Activated T-helper 1 cell treated with anti-CD3 and anti-CD28 coated beads, Interleukin-2, amount 50 U/mL, for 16 hours (primary cell): ENCODE data around the gene SGK1.

ENCODE experiments used
- DNase-seq, 2 donors: peaks; one replicate each; pipeline ENCODE4 v3.0.0-alpha.2; 2020; ENCODE audit warnings: low read depth in 1 of 2, low spot score in 1 of 2

SGK1 gene

GRCh38 chr6:134317471-134318131 is at the start of gene SGK1:
Gene SGK1 (minus strand): TSS chr6:134318112. CDS start chr6:134317460, 652 bp downstream.
- DNase-seq: no peak

DNA sequence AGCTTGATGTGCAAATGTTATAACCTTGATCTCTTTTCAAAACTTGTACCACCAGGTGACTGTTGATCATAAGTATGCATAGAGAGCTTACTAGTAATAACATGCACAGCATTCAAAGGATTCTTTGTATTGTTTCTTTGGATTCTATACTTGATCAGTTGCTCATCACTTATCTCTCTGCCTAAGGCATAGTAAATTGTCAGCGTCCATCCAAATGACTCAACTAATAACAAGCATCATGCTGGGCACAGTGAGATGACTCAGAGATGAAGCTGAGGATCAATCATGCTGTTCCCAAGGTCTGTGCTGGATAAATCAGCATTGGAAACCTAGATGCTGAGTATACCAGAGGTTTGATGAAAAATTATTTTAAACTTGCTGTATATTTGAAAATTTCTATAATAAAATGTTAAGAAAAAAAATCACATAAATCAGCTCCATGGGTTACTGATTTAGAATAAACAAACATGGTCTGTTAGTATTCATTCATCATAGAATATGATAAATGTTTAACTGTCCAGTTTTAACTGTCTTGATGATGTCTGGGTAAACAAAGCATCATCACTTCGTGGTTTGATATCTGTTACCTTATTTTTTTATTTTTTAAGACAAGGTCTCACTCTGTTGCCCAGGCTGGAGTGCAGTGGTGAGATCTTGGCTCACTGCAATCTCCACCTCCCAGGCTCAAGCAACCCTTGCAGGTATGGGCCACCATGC is 45.6 kb upstream of the SGK1 start:
- no peak for DNase-seq

- DNase-seq: no peak
Observed at GRCh38 chr6:134361011-134361410, 43.1 kb upstream of the SGK1 start.

GRCh38 chr6:134359302-134359701 is 41.4 kb upstream of the SGK1 start:
- no peak for DNase-seq

DNA sequence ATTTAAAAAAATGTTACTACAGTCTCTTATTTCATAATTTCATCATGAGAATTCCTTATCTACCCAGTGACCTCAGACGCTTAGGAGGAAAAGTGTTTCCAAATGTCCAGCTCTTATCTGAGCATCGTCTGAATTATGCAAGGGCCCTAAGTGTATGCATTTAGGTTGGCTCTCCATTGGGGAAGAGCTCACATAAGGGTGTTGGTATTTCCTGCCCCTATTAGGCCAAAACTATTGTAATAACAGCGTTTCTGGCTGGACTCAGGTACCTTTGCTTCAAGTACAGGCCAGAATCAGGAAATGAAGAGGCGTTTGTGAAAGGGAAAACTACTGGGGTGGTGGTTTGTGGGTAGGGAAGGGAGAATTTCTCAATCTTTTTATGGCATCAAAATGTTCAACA is 40.4 kb upstream of the SGK1 start:
- no peak for DNase-seq

DNA sequence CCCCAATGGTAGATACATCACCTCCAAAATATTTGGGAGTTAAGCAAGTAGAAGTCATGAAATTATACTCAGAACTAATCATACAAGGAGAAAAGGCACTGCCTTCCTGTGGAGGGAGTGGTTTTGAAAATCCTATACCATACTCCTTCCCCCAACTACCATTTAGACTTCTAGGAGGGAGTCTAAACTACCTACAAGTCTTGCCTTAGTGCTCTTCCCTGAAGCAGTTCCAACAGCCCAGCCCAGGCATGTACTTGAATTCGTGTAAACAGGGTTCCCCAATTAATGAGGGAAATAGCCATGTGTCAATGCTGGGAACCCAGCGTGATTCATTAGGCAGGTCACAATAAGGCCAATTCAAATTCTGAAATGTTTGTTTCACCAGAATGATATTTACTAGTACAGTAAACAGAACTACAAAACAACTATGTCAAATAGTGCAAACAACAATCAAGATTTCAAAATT is 39.1 kb upstream of the SGK1 start:
- no peak for DNase-seq

DNA sequence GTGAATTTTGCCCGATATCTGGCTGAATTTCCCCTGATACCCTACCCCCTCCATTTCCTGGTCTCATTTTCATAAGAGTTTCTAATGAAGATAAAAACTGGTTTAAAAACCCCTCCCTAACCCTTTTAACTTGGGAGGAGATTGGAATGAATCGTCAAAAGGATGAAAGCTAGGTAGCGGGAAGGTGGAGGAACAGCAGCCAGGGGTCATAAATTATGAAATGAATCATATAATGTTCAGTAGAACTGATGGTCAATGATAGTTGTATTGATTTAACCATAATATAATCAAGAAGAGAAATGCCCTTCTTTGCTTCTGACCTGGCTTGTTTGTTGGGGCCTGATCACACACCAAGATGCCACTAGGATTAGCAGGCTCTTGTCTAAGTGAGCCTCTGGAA is 38.5 kb upstream of the SGK1 start:
- no peak for DNase-seq

GRCh38 chr6:134352786-134353480 is 35.0 kb upstream of the SGK1 start:
- no peak for DNase-seq

GRCh38 chr6:134351615-134352474 is 33.9 kb upstream of the SGK1 start:
- no peak for DNase-seq

DNA sequence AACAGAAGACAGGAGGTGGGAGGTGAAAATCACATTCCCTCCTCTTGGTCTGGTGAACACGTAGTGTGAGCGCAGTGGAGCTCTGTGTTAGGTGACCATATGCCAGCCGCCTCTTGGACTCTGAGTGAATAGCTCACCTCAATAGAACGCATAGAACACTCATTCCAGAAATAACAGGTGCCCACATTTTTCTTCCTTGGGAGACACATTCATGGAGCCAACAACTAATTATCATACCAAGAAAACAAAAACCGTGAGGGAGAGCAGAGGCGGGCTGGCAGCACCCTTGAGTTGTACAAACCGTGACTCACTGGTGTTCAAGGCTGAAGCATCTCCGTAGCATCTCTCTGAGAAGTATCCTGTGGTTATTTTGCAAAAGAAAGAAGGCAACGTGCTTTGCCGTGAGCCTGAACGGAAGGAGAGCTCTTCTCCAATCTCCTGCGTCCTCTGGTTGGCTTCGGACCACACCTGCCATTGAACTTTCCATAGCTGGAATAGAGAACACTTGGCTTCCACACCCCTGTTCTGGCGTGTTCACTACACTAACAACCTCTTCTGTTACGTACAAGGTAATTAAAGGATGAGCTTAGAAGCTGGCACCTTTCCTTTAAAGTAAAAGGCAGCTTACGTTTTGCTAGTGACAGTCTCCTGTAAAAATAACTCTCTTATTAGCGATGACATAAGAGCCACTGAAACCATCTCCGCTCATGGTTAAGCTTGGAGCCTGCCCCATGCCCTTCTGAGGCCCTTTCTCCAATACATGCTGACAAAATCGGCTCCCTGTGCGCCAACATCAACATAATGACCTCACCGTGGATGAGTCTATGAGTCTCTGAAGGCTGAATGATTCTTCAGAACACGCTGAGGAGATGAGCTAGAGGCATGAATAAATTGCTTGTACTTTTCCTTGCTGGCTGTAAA is 30.2 kb upstream of the SGK1 start:
- no peak for DNase-seq

DNA sequence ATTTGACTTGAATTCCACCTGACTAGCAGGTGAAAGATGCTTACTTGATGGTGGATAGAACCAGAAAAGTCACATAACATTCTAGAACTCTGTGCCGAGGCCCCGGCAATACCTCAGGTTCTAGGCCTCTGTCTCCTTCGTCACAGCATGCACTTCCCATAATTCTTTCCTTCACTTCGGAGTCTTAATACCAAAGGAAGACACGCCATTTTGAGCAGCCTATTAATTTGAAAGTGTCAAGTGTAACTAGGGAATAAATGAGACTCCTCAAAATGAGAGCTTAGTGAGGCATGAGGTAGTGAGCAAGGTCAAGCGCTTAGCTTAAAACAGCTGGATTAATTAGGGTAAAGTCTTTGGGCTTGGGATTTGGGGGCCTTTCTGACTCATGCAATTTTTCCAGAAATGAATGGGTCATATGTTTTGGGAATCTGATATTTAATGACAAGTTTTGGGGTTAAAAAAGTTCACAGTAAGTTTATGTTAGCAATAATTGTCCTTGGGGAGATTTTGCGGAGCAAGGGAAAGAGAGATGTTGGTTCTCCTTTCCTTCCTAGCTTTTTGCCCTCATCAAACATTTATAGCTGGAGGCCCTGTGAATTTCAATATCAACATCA is 29.1 kb upstream of the SGK1 start:
- no peak for DNase-seq

GRCh38 chr6:134345789-134346188 is 27.9 kb upstream of the SGK1 start:
- no peak for DNase-seq

- DNase-seq: no peak
Observed at GRCh38 chr6:134343066-134343465, 25.2 kb upstream of the SGK1 start.

DNA sequence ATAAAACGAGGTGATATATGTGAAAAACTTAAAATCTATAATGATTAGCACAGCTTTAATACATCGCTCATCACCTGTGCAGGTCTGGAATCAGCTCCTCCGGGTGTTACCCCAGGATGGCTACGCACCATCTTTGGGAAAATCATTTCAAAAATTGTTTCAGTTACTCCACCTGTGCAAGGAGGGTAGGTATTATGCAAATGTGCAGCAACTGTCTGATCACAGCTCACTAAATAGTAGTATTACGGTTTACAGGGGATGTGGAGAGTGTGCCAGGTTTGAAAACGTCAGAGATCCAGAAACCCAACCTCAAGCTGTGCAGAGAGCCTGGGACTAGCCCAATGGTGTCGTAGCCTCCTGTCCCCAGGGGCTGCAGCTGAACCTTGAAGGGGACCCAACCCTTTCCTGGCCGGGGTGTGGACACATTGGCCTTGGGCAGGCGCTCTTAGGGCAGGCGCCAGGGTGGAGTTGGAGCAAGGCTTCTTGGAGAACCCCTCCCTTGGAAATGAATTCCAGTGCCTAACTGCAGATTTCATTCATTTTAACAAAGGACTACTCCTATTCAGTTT is 24.2 kb upstream of the SGK1 start:
- no peak for DNase-seq

- no peak for DNase-seq
Observed at GRCh38 chr6:134340179-134340975, 22.5 kb upstream of the SGK1 start.

GRCh38 chr6:134339216-134339615 is 21.3 kb upstream of the SGK1 start:
- no peak for DNase-seq

DNA sequence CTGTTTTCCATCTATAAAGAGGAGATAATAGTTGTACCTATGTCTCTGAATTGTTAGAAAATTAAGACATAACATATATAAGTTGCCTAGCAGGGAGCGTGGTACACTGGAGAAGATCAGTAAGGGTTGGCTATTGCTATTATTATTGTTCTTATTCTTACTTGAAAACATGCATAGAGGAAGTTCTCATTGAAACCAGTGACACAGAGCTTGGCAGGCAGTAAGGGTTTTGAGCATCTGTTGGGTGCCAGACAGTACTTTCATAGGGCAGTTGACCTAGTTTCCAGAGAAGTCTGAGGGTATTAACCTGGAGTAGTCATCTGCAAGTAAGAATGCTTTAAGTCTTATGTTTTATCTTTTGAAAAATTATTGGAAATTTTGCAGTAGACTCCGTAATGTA is 13.3 kb upstream of the SGK1 start:
- no peak for DNase-seq

DNA sequence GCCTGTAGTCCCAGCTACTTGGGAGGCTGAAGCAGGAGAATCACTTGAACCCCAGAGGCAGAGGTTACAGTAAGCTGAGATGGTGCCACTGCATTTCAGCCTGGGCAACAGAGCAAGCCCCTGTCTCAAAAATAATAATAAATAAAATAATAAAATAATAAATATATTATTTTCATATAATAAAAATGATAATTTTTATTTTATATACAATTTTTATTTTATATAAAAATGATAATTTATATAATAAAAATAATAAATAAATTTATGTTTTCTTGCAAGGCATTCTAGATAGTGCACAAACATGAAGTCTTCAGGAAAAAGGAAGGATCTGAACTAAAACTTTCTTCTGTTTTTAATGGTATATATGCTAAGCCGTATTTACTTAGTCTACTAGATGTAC is 12.6 kb upstream of the SGK1 start:
- DNase-seq: no peak

- DNase-seq: no peak
Observed at GRCh38 chr6:134328792-134329191, 10.9 kb upstream of the SGK1 start.
